Measurements from ENCODE around the gene UBE2D2. TPM values are rescaled to one million over a fixed set of nuclear protein-coding genes. Genes with fewer than 3 reads are reported as not detected.
A peak's percentile ranks its signal among the peaks of the same experiment; 100 is the strongest.

The UBE2D2 gene
- total RNA-seq, 1 donor from 2014 or later = 57.5 TPM

GRCh38 chr5:139660105-139660922 lies 99.2 kb downstream of the UBE2D2 start:
- Histone ChIP-seq H3K36me3 (no peaks in the 10 kb centered on the region), H3K27me3 (no peaks in the 10 kb centered on the region), H3K4me1 (peaks cover 97% of the 10 kb centered on the region), H3K9me3 (no peaks in the 10 kb centered on the region), H3K4me3 (peak overlapping the region; percentile 33 to 48), H3K27ac (peak overlapping the region; percentile 95)
- peak; percentile 34 to 63 for TF ChIP-seq POLR2AphosphoS5 (IDR thresholded peaks at IDR 0.05; ENCODE audit: insufficient read depth in 1 of 2, low read depth in 1 of 2)
- TF ChIP-seq CTCF (IDR thresholded peaks at IDR 0.05) = no peak
- no peak for TF ChIP-seq POLR2A (IDR thresholded peaks at IDR 0.05)
- intact Hi-C loops (cut with DNase I) = no loop called here
- DNase-seq (ENCODE audit: extremely low spot score in 2 of 2) = no peak

GRCh38 chr5:139660923-139661814 lies 100.0 kb downstream of the UBE2D2 start:
- no peaks in the 10 kb centered on the region for H3K9me3 ChIP-seq
- H3K4me1 ChIP-seq = peaks cover 97% of the 10 kb centered on the region
- intact Hi-C loops (cut with DNase I) = no loop called here
- peak overlapping the region; percentile 33 to 48 for H3K4me3 ChIP-seq
- TF ChIP-seq CTCF (IDR thresholded peaks at IDR 0.05) (no peak), POLR2A (IDR thresholded peaks at IDR 0.05) (peak in 1 of 2 donors; percentile 16), POLR2AphosphoS5 (IDR thresholded peaks at IDR 0.05; ENCODE audit: insufficient read depth in 1 of 2, low read depth in 1 of 2) (peak; percentile 81 to 87)
- peak overlapping the region; percentile 95 for H3K27ac ChIP-seq
- no peaks in the 10 kb centered on the region for H3K36me3 ChIP-seq
- peak in 1 of 2 donors; percentile 97 for DNase-seq (ENCODE audit: extremely low spot score in 2 of 2)
- no peaks in the 10 kb centered on the region for H3K27me3 ChIP-seq

GRCh38 chr5:139662617-139663016 lies 101.5 kb downstream of the UBE2D2 start:
- H3K4me1 ChIP-seq = peaks cover 97% of the 10 kb centered on the region
- no peak for DNase-seq (ENCODE audit: extremely low spot score in 2 of 2)
- H3K9me3 ChIP-seq = no peaks in the 10 kb centered on the region
- no peaks in the 10 kb centered on the region for H3K36me3 ChIP-seq
- intact Hi-C loops (cut with DNase I) = no loop called here
- no peaks in the 10 kb centered on the region for H3K27me3 ChIP-seq
- no peak for TF ChIP-seq CTCF (IDR thresholded peaks at IDR 0.05)
- no peak for TF ChIP-seq POLR2A (IDR thresholded peaks at IDR 0.05)
- H3K4me3 ChIP-seq = no peak overlapping the region
- H3K27ac ChIP-seq = peak overlapping the region; percentile 95

GRCh38 chr5:139663207-139664085 lies 102.3 kb downstream of the UBE2D2 start:
- no peak overlapping the region for H3K4me3 ChIP-seq
- no peak for DNase-seq (ENCODE audit: extremely low spot score in 2 of 2)
- H3K36me3 ChIP-seq = no peaks in the 10 kb centered on the region
- H3K27ac ChIP-seq = peak overlapping the region; percentile 95
- H3K27me3 ChIP-seq = no peaks in the 10 kb centered on the region
- no peaks in the 10 kb centered on the region for H3K9me3 ChIP-seq
- intact Hi-C loops (cut with DNase I) = no loop called here
- H3K4me1 ChIP-seq = peaks cover 95% of the 10 kb centered on the region
- TF ChIP-seq POLR2A (IDR thresholded peaks at IDR 0.05) = no peak
- TF ChIP-seq CTCF (IDR thresholded peaks at IDR 0.05) = no peak
- TF ChIP-seq POLR2AphosphoS5 (IDR thresholded peaks at IDR 0.05; ENCODE audit: insufficient read depth in 1 of 2, low read depth in 1 of 2) = no peak
